IPS DF 4.7 (cell line): ENCODE measurements around the gene AKR1D1.
"Not testable (repeated sequence)": the region's sequence is repeated elsewhere in the genome, so short reads cannot be mapped to it uniquely, and the experiment has no call there.

Experiments used
- DNase-seq: peaks from one replicate; pipeline ENCODE4 v3.0.0-alpha.2; 2013; ENCODE audit warnings: low spot score; ENCODE audit errors: extremely low read depth

The AKR1D1 gene, protein sequence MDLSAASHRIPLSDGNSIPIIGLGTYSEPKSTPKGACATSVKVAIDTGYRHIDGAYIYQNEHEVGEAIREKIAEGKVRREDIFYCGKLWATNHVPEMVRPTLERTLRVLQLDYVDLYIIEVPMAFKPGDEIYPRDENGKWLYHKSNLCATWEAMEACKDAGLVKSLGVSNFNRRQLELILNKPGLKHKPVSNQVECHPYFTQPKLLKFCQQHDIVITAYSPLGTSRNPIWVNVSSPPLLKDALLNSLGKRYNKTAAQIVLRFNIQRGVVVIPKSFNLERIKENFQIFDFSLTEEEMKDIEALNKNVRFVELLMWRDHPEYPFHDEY

GRCh38 chr7:138076196-138076595 lies at the start of gene AKR1D1:
AKR1D1 (plus strand) TSS chr7:138076459; CDS start chr7:138076519, 60 bp downstream.
- no peak for DNase-seq

- no peak for DNase-seq
Measured at GRCh38 chr7:138027100-138027499, 49.2 kb upstream of the AKR1D1 start.

GRCh38 chr7:138029126-138029525 lies 47.1 kb upstream of the AKR1D1 start:
- DNase-seq: no peak

GRCh38 chr7:138029941-138030340 lies 46.3 kb upstream of the AKR1D1 start:
- no peak for DNase-seq

GRCh38 chr7:138030679-138031351 lies 45.4 kb upstream of the AKR1D1 start:
- DNase-seq: no peak

DNA sequence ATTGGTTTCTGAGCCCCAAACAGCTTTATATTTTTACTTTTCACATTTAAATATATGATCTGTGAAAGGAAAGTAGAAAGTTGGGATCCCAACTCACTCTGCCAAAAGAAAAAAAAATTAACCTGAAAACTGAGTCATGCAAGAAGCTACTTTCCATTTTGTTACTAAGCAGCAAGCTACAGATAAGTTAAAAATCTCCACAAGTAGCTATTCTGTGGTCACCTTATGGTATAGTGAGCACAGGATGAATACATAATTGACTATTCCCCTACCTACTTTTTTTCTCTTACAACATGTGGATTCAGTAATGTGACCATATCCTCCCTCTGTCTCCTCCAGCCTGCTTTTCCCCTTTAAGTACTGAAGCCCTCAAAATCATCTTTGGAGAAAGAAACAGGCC lies 44.1 kb upstream of the AKR1D1 start:
- no peak for DNase-seq

- no peak for DNase-seq
Measured at GRCh38 chr7:138032770-138033169, 43.5 kb upstream of the AKR1D1 start.

GRCh38 chr7:138033241-138033640 lies 43.0 kb upstream of the AKR1D1 start:
- DNase-seq: no peak

DNA sequence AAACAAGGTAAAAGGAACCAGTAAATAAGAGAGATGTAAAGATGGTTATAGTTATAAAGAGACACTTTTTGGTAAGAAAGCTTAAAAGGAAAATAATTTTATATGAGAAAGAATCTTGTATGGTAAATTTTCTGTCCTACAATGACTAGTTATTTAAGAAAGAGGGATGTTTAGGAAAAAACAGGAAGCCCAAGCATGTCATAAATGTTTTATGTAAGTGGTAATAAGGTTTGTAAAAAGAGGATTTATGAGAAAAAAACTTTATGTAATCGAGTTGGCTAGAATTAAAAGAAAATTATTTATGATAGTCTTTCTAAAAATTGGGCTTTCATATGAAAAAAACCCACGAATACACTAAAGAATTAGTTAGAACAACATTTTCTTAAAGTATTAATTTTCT lies 40.1 kb upstream of the AKR1D1 start:
- DNase-seq: no peak

GRCh38 chr7:138040063-138040462 lies 36.2 kb upstream of the AKR1D1 start:
- DNase-seq: not testable (repeated sequence)

DNA sequence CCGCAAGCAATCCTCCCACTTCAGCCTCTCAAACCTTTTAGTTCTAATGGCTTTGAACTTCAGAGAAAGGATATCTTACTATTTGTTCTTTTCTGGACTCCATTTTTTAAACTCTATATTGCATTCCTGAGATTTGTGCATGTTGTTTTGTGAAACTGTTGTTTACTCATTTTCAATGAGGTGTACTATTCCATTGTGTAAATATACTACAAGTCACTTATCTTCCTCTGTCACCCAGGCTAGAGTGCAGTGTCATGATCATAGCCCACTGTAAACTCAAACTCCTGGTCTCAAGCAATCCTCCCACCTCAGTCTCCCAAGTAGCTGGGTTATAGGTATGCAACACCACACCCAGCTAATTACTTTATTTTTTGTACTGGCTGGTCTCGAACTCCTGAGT lies 31.4 kb upstream of the AKR1D1 start:
- DNase-seq: no peak

DNA sequence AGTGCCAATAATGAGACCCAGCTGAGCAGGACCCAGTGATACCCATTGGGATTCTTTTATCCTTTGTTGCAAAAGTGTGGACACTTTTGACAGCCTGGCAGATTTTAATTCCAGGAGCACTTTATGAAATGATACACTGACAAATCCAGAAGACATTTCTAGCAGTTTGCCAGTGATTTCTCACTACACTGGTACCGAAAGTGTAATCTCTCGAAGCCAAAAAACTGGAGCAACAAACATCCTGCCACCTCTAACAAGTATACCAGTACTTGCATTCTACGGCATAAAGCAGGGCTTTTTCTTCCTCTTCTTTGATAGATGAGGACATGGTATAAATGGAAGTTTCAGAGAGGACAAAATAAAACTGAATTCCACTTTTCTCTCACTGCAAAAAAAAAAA lies 28.4 kb upstream of the AKR1D1 start:
- no peak for DNase-seq

DNA sequence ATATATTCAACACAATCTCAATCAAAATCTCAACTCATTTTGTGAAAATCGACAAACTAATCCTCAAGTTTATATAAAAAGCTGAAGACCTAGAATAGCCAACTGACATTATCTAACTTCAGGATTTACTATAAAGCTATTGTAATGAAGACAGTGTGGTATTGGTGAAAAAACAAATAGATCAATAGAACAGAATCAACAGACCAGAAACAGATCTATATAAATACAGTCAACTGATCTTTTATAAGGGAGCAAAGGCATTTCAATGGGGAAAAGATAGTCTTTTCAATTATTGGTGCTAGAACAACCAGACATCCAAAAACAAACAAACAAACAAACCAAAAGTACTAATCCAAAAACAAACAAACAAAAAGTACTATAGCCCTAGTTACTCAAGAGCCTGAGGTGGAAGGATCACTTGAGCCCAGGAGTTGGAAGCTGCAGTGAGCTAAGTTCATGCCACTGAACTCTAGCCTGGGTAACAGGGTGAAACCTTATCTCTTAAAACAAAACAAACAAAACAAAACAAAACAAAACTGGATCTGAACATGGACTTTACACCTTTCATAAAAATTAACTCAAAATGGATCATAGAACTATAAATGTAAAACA lies 26.6 kb upstream of the AKR1D1 start:
- no peak for DNase-seq

GRCh38 chr7:138051712-138052247 lies 24.5 kb upstream of the AKR1D1 start:
- DNase-seq: not testable (repeated sequence)

- DNase-seq: no peak
Measured at GRCh38 chr7:138052696-138053095, 23.6 kb upstream of the AKR1D1 start.

- not testable (repeated sequence) for DNase-seq
Measured at GRCh38 chr7:138055698-138056097, 20.6 kb upstream of the AKR1D1 start.

DNA sequence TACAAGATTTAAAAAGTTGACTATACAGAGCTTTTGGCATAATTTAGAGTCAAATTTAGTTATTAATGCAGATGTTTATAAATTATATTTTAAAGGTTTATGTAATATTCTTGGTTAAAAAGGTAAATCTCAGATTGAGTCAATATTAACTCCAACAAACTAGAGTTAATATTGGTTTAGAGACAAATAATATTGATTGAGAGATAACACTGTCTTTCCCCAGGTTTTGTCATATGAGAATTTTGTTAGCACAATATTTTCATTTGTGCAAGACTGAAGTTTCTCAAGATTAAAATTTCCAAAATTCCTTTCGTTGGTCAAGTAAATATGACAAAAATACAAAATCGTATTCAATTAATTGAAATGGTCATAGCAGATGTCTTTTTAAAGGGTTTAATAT lies 12.9 kb upstream of the AKR1D1 start:
- no peak for DNase-seq

- no peak for DNase-seq
Measured at GRCh38 chr7:138064856-138065357, 11.4 kb upstream of the AKR1D1 start.

GRCh38 chr7:138065827-138066226 lies 10.4 kb upstream of the AKR1D1 start:
- no peak for DNase-seq

GRCh38 chr7:138066954-138067394 lies 9.3 kb upstream of the AKR1D1 start:
- no peak for DNase-seq

DNA sequence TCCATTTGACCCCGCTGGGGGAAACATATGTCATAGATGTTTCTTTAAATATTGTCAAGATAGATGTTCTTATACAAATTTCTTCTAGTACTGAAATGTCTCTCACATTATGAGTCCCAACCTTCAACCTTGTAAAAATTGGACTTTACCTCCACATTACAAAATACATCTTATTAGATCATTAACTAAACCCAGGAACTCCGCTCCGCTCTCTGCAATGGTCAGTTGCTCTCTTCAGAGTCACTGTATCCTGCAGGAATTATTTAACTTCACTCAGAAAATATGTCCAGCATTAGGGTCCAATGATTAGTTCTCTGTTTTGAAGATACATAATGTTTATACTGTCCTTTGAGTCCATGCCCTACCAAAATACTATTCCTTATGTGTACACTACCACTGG lies 8.5 kb upstream of the AKR1D1 start:
- DNase-seq: no peak

DNA sequence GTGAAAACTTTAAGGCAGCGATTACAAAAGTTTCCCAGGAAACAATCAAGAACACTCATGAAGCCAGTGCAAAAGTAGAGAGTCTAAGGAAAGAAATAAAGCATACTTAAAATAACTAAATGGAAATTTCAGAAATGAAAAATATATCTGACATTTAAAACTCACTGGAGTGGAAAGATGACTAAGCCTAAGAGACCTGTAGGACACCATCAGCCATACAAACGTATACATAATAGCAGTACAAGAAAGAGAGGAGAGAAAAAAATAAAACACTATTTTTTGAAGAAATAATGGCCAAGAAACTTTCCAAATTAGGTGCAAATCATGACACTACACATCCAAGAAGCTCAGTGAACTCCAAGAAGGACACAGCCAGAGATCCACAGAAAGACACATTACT lies 5.4 kb upstream of the AKR1D1 start:
- DNase-seq: no peak
